HG02759 (cell line): ENCODE measurements around the gene NUP93.
"Not testable (repeated sequence)": the region's sequence is repeated elsewhere in the genome, so short reads cannot be mapped to it uniquely, and the experiment has no call there.

ENCODE experiments used
- ATAC-seq: cut with Tn5 transposase; IDR thresholded peaks from one replicate; pipeline ENCODE4 v1.9.1; 2021; ENCODE audit warnings: mild to moderate bottlenecking, moderate library complexity; ENCODE audit not compliant: unreplicated experiment

NUP93 gene

GRCh38 chr16:56811602-56812001 is 81.7 kb downstream of the NUP93 start:
- ATAC-seq, result not testable (repeated sequence)

DNA sequence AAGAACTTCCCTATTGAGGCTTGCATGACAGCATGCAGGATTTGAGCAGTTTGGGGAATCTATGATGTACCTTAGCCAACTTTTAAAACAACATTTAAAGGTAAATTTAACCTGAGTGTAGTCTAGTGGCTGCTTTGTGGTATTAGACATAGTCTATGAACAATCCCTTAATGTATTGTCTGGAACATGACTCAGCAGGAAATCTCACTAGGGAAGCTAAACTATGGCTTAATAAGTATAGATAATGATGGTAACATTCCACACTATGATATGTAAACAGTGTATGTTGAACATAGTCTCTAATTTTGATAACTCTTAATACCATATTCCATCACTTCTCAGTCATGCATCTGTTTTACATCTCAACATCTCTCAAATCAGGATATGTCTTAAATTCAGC is 83.0 kb downstream of the NUP93 start:
- no peak for ATAC-seq

DNA sequence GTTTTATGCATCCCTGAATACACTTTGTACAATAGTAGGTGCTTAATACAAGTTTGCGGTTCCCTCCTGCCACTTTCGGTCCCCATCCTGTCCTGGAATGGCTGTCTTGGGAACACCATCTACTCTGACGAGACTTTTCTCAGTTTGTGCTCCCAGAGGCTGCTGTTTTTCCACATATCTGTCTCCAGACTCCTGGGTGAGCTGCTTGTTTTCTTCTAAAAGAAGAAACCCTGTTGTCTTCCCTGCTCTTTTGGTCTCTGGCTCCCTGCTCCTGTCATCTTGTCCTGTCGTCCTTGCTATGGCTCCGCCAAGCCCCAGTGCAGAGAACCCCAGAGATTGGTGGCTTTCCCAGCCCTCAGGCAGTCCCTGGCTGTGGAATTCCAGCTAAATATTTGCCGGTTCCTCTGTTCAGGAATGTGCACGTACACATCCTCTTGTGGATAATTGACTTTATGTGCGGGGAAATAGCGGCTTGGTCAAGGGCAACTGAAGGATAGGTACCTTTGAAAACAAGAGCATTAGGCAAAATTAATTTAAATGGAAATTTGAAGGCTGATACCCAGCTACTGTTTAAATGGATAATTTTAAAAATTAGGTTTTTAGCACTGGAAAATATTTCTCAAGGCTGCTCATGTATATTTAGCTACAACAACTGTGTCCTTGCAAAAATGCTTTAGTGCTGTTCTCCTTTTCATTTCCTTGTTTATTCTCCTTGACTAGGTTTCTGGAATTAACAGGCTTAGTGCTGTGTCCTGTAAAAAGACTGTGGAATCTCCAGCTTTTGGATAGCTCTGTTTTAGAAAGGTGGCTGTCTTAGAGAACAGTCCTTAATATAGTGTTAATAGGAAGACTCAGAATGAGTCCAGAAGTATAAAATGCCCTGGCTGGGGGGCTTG is 84.9 kb downstream of the NUP93 start:
- ATAC-seq, result no peak

DNA sequence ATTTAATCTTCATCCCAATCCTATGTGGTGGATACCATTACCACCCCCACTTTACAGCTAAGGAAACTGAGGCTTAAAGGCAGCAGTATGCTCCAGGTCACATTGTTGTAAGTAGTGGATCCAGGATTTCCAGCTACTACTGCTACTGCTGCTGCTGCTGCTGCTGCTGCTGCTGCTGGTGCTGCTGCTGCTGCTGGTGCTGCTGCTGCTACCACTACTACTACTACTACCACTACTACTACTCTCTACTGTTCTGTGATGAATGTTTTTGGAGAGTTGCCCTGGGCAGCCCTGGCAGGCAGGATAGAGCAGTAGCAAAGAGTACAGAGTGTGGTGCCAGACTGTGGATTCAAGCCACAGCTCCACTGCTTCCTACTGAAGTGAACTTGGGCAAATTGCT is 85.8 kb downstream of the NUP93 start:
- ATAC-seq, result no peak

- no peak for ATAC-seq
These were observed 87.1 kb downstream of the NUP93 start for GRCh38 chr16:56817056-56817455.

DNA sequence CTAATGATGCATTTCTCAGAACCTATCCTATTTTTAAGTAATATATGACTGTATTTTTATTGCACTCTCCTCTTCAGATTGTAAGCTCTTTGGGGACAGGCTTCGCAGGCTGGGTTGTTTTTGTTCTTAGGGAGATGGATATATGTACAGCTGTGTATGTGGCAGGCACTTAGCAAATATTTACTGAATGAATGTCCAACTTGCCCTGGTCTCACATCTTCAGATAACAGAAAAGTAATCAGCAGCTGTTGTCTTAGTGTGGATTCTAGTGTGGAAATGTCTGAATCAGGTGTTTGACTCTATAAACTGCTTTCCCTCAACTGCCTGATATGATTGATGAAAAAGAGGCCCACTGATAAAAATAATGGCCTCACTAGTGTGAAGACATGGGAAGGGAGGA is 88.0 kb downstream of the NUP93 start:
- no peak for ATAC-seq

DNA sequence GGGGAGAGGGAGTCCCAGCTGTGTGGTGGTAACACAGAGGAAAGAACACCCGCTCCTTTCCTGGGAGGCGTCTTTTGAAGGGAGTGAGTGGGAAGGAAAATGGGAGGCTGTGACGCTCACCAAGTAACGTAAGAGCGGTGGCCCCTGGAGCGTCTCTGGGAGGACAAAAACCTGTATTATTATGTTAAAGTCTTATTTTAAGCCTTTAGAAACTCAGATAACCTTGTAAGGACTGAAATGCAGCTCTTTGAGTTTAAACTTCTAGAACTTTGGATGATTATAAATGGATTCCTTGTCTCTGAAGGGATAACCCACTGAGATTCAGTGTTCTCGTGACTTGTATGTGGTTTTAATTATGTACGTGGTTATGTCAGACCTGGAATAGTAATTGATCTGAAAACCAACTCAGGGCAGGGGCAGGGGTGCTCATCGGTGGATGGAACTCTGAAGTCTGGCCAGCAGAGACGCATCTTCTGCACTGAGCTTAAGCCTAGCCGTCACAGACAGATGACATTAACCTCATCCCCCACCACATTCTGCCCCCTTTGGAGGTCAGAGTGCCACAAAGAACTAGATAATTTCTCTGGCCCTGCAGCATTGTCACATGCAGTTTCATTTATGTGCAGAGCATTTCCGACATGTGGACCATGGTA is 93.3 kb downstream of the NUP93 start:
- no peak for ATAC-seq

DNA sequence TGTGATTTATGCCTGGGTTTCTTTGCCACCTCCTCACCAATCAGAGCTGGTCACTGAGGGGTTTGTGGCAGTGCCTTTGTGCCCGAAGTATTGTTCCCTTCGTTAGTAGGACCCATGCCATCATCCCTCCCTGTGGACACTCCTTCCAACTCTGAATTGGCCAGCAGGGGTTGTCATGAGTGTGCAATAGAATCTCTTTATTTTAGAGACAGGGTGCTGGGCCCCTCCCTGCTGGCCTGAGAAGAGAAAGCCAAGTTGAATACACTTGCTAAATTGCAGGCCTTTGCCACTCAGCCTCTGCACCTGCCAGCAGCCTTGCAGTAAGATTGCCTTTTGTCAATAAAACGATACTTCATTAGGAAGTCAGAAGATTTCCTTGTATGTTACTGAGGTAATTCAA is 94.4 kb downstream of the NUP93 start:
- ATAC-seq, result no peak

- no peak for ATAC-seq
These were observed 94.9 kb downstream of the NUP93 start for GRCh38 chr16:56824804-56825203.

DNA sequence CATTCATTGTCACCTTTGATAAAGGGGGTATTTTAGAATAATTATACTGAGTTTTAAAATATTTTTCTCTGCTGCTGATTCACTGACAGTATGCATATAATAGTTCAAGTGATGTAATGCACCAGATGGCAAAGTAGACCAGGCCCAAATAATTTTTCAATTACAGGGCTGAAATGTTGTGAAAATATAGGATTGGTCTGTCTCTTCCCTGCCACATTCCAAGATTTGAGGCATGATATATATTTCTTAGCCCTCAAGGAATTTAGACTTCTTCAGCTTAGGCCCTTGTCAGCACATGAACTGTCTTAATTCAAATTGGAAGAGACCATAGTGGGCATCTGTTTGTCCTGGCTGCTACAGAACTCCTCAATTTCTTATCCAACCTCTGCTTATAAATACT is 95.9 kb downstream of the NUP93 start:
- ATAC-seq, result no peak

GRCh38 chr16:56828647-56829046 is 98.7 kb downstream of the NUP93 start:
- ATAC-seq, result no peak

DNA sequence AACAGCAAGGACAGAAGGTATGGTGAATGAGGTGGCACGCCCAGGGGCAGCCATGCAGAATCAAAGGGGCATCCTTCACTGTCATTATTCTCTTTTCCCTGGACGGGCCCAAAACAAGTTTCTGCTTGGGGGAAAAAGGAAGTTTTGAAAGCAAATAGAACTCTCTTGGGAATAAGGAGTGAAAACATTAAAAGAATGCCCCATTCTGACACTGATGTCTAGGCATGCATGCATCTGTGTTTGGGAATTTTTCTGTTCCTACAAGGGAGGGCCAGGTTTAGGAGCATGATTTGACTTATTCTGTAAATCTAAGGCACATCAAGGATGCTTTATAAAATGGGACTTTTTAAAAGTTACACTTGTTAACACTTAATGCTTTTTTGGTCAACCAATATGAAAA is 100.7 kb downstream of the NUP93 start:
- ATAC-seq, result no peak

DNA sequence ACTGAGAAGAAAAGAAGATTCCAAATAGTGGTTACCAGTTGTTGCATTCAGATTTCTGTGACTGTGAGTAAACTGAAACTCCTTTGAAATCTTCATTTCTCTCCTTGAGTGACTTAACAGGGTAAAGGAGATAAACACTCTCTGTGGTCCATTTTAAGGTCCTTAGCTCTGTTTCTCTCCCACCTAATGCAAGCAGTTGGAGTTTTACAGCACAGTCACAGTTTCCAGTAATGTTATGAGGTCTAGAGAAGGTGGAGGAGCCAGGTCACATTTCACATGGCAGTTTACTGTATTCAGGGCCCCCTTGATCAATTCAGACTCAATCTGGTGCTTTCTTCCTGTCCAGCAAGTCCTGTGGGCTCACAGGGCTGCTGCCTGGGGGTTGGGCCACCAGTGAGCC is 102.8 kb downstream of the NUP93 start:
- ATAC-seq, result no peak

DNA sequence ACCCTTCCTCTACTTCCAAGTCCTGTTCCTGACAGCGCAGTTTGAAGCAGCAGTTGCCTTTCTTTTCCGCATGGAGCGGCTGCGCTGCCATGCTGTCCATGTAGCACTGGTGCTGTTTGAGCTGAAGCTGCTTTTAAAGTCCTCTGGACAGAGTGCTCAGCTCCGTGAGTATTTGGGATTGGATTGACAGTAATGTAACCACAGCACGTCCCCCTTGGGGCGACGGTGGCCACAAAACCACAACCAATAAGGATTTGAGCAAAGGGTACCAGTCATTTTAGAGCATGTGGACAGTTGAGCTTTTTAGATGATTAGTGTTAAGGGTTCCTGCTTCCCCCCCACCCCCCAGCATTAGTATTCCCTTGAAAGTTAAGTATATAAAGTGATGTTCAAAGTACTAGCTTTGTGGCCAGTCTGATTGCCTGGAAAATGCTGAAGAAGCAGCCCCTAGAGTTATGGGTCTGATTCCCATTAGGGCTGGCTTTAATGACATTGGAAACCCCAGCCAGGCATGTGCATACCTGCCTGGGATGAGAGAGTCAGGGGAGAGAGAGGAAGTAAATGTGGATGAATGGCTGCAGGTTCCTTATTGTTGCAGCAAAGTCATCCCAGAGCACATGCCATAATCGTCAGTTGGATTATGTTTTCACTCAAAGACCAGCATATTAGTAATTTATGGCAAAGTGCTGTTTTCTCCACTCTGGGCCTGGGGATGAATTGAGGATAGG is 103.5 kb downstream of the NUP93 start:
- ATAC-seq, result no peak

GRCh38 chr16:56835320-56835719 is 105.4 kb downstream of the NUP93 start:
- no peak for ATAC-seq

DNA sequence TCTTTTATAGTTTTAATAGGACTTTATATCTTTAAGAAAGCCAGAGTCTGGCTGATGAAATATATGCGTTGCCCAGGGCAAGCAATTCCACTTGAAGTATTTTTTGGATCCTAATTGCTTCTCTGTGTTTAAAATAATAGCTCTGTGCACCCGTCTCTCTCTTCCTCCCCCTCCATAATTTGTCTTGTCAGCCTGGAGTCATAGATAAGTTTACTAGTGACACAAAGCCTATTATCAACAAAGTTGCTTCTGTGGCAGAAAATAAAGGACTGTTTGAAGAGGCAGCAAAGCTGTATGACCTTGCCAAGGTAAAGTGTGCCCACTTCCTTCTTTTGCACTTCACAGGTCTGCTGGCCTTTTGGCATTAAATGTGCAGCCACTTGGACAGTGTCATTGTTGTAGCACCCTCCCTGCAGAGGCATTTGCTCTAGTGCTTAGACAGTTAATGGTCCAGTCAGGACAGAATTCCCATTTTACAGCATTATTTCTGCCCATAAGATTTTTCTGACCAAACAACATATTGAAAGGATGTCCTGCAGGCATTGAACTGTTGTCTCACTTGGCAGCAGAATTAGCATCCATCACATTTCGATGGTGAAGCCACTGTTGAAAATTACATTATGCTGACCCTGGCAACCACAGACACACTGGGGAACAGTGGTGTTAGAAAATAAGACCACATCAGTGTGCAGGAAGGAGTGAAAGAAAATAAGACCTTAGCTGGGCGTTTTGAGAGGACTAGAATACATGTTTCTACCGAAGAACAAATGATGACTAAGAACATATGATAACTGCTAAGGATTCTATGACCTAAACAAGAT is 106.7 kb downstream of the NUP93 start:
- ATAC-seq, result no peak

- no peak for ATAC-seq
These were observed 108.9 kb downstream of the NUP93 start for GRCh38 chr16:56838622-56839337.

GRCh38 chr16:56841233-56841632 is 111.3 kb downstream of the NUP93 start:
- no peak for ATAC-seq

DNA sequence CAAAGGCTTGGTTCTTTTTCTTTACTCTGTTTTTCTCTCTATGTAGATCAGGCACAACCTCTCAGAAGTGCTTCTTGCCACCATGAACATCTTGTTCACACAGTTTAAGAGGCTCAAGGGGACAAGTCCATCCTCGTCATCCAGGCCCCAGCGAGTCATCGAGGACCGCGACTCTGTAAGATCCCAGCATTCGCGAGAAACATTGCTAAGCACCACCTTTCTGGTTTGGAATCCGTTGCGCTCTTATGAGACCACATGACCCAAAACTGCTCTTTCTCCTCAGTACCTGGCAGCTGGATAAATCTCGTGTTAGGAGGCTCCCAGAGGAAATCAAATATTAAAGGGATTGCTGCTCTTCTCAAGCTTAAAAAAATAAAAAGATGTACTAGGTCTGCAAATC is 111.7 kb downstream of the NUP93 start:
- ATAC-seq, result no peak

- ATAC-seq, result no peak
These were observed 112.2 kb downstream of the NUP93 start for GRCh38 chr16:56842133-56842532.
